ENCODE results near the gene F13A1. TPM values are rescaled to one million over a fixed set of nuclear protein-coding genes. Genes with fewer than 3 reads are reported as not detected.

F13A1 gene
- total RNA-seq, 4 donors from 2014 or later, result 4.1 to 90.6 (median 57.8) TPM

GRCh38 chr6:6246544-6246943, 73.9 kb downstream of the F13A1 start:
- DNase-seq, result no peak
- no peaks in the 10 kb centered on the region for H3K9me3 ChIP-seq
- intact Hi-C loops (cut with DNase I; ENCODE audit: low total_unique reads), result no loop called here

GRCh38 chr6:6244624-6245023, 75.8 kb downstream of the F13A1 start:
- TF ChIP-seq POLR2A (IDR thresholded peaks at IDR 0.05) (no peak), CTCF (IDR thresholded peaks at IDR 0.05) (no peak)
- H3K4me1 ChIP-seq, result no peaks in the 10 kb centered on the region
- intact Hi-C loops (cut with DNase I; ENCODE audit: low total_unique reads), result no loop called here
- H3K9me3 ChIP-seq, result no peaks in the 10 kb centered on the region
- H3K27ac ChIP-seq, result no peak overlapping the region
- H3K27me3 ChIP-seq, result no peaks in the 10 kb centered on the region
- H3K4me3 ChIP-seq, result no peak overlapping the region
- no peak for DNase-seq
- H3K36me3 ChIP-seq, result no peaks in the 10 kb centered on the region

More at GRCh38 chr6:6246544-6246943, 73.9 kb downstream of the F13A1 start:
- no peaks in the 10 kb centered on the region for H3K4me1 ChIP-seq
- H3K4me3 ChIP-seq, result no peak overlapping the region
- TF ChIP-seq CTCF (IDR thresholded peaks at IDR 0.05), result no peak
- TF ChIP-seq POLR2A (IDR thresholded peaks at IDR 0.05), result no peak
- H3K27me3 ChIP-seq, result no peaks in the 10 kb centered on the region
- H3K27ac ChIP-seq, result no peak overlapping the region
- H3K36me3 ChIP-seq, result no peaks in the 10 kb centered on the region

- H3K4me3 ChIP-seq, result no peak overlapping the region
- no peaks in the 10 kb centered on the region for H3K9me3 ChIP-seq
- no peak for DNase-seq
- H3K27ac ChIP-seq, result no peak overlapping the region
- no peaks in the 10 kb centered on the region for H3K27me3 ChIP-seq
- H3K4me1 ChIP-seq, result no peaks in the 10 kb centered on the region
- TF ChIP-seq POLR2A (IDR thresholded peaks at IDR 0.05) (no peak), CTCF (IDR thresholded peaks at IDR 0.05) (no peak)
- H3K36me3 ChIP-seq, result no peaks in the 10 kb centered on the region
- intact Hi-C loops (cut with DNase I; ENCODE audit: low total_unique reads), result no loop called here
Measured at GRCh38 chr6:6243846-6244245, 76.6 kb downstream of the F13A1 start.

GRCh38 chr6:6239598-6240581, 80.6 kb downstream of the F13A1 start:
- H3K4me1 ChIP-seq, result no peaks in the 10 kb centered on the region
- no peak for DNase-seq
- intact Hi-C loops (cut with DNase I; ENCODE audit: low total_unique reads), result no loop called here
- no peaks in the 10 kb centered on the region for H3K9me3 ChIP-seq
- no peak overlapping the region for H3K27ac ChIP-seq
- no peak overlapping the region for H3K4me3 ChIP-seq
- no peak for TF ChIP-seq POLR2A (IDR thresholded peaks at IDR 0.05)
- no peak for TF ChIP-seq CTCF (IDR thresholded peaks at IDR 0.05)
- no peaks in the 10 kb centered on the region for H3K27me3 ChIP-seq
- H3K36me3 ChIP-seq, result no peaks in the 10 kb centered on the region

GRCh38 chr6:6236730-6237469, 83.6 kb downstream of the F13A1 start:
- Histone ChIP-seq H3K4me1 (no peaks in the 10 kb centered on the region), H3K27me3 (no peaks in the 10 kb centered on the region), H3K36me3 (no peaks in the 10 kb centered on the region), H3K4me3 (no peak overlapping the region), H3K9me3 (no peaks in the 10 kb centered on the region), H3K27ac (no peak overlapping the region)
- TF ChIP-seq CTCF (IDR thresholded peaks at IDR 0.05) (no peak), POLR2A (IDR thresholded peaks at IDR 0.05) (no peak)
- intact Hi-C loops (cut with DNase I; ENCODE audit: low total_unique reads), result no loop called here
- peak in 1 of 2 donors; percentile 63 for DNase-seq

Measured in uterus (tissue), 4 donors.